Stimulated activated CD8-positive, alpha-beta memory T cell treated with anti-CD3 and anti-CD28 coated beads, Interleukin-15, amount 100 ng/mL, for 4 hours (primary cell): ENCODE data around the gene CUBN.
"Not testable (repeated sequence)": the region's sequence is repeated elsewhere in the genome, so short reads cannot be mapped to it uniquely, and the experiment has no call there.

ENCODE experiments used
- DNase-seq, 2 donors: peaks; one replicate each; pipeline ENCODE4 v3.0.0-alpha.2; 2020; ENCODE audit warnings: low read depth in 2 of 2

CUBN gene

GRCh38 chr10:17013131-17013983 lies 116.3 kb downstream of the CUBN start:
- not testable (repeated sequence) for DNase-seq

DNA sequence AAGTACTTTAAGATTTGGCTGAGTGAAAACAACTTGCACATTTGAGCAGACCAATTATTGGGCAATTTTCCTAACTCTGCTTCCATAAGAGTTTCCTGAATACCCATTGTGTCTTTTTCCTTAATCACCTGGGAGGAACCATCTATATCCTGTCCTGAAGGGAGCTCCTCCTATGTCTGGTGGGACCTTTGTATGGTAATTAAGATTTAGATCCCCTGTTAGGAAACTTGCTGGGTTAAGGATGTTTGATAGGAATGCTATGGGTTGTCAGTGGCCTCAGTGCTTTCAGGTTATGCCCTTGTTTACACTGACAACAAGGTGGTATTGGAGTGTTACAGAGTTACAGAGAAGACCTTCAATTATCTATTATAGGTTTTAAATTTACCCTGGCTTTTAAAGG lies 116.9 kb downstream of the CUBN start:
- not testable (repeated sequence) for DNase-seq

- DNase-seq, result no peak
Measured at GRCh38 chr10:17010363-17011145, 119.1 kb downstream of the CUBN start.

GRCh38 chr10:17009212-17009700 lies 120.4 kb downstream of the CUBN start:
- DNase-seq, result no peak

GRCh38 chr10:17007418-17007770 lies 122.2 kb downstream of the CUBN start:
- DNase-seq, result no peak

DNA sequence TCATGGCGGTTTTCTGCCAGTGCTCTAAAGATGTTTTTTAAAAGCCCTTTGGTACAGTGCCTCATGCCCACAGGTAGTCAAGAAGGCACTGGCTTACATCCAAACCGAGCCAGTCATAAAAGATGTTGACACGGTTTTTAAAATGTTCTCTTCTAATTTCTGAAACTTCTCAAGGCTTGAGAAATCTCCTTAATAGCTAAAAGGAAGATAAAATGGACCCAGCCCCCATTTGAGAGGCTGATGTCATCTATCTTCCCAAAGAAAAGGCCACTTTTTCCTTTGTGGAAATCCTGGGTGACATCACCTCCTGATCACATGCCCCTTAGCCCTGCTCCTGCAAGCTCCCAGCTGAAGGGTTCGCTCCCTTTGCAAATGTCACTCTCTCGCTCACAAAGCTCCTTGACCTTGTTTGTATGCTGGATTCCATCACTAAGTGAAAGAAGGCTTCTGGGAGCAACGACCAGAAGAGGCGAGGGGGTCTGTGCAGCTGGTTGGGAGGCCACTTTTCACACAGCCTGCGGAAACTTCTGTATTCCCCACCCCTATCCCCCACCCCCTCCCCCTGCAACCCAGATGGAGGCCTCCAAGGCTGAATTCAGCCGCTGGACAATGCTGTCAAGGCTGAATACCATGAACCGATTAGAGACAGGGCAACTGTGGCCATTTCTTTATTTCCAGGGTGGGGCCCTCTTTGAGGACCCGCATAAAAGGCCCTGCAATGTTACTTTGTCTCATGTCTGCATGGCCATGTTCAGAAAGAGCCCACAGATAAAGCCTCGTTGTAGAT lies 122.8 kb downstream of the CUBN start:
- no peak for DNase-seq

- no peak for DNase-seq
Measured at GRCh38 chr10:17005621-17006566, 123.7 kb downstream of the CUBN start.

DNA sequence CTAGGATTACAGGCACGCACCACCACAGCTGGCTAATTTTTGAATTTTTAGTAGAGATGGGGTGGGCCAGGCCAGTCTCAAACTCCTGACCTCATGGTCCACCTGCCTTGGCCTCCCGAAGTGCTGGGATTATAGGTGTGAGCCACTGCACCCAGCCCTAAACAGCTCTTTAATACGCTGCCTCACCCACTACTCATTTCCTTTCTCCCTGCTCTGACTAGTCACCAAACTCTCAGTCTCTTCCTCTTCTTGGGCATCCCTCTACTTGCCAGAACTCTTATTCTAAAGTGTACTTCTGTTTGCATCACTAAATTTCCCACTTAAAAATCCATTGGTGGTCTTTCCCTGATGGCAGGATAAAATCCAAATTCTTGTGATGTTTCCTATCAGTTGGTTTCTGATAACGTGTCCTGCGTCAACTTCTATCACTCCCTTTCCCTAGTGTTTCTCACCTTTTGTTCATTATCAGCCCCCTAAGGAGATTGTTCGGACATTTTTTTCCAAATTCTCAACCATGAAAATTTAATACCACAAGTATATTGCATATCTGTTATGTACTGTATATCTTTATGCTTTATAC lies 124.7 kb downstream of the CUBN start:
- no peak for DNase-seq

GRCh38 chr10:17003651-17004286 lies 125.8 kb downstream of the CUBN start:
- DNase-seq, result no peak

- DNase-seq, result peak; percentile 34 to 60
Measured at GRCh38 chr10:17003151-17003550, 126.5 kb downstream of the CUBN start.

- DNase-seq, result no peak
Measured at GRCh38 chr10:17001961-17002749, 127.5 kb downstream of the CUBN start.

GRCh38 chr10:17001297-17001744 lies 128.3 kb downstream of the CUBN start:
- no peak for DNase-seq

- no peak for DNase-seq
Measured at GRCh38 chr10:16999665-17000451, 129.8 kb downstream of the CUBN start.

DNA sequence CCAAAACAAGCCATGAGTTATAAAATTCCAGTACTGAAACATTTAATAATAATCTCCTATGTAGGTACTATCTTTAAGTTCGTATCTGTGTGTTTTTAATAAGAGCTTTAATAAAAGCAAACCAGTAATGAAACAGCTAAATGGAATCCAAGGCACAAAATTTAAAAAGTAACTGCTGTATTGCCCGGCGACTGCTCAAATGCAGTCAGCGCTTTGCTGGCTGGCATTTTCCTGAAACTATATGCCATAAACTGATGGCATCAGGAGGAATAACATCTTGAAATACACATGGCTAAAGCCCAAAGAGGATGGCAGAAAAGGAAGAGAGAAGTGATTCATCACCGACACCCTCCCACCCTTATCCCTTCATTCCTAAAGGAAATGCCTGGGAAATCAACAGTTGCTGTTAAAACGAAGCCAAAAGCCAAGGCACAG lies 133.1 kb downstream of the CUBN start:
- DNase-seq, result no peak

DNA sequence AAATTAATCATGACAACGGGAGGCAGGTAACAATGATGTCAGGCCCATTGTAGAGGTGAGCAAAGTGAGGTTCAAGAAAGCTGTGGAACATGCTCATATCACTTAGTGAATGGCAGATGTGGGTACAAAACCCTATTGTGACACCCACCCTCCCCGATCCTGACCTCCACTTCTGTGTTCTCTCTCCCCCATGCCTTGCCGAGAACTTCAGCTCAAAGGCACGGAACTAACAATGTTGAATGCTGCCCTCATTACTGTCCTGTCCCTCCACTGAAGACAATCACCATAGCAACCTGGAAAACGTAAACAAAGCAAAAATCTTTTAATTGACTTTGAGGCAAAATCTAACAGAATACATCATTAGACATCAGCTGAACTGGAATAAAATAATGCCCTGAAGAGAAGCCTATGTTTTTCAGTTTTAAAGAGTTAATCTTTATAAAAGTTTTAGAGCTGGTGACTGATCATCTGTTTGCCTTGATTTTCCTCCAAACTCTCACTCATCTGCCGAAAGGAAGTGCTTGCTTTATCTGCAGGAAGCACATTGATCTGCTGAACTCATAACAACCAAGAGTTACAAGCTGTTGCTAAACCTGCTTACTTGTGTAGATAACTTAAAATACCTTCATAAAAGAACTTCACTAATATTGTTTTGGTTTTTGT lies 133.6 kb downstream of the CUBN start:
- no peak for DNase-seq

DNA sequence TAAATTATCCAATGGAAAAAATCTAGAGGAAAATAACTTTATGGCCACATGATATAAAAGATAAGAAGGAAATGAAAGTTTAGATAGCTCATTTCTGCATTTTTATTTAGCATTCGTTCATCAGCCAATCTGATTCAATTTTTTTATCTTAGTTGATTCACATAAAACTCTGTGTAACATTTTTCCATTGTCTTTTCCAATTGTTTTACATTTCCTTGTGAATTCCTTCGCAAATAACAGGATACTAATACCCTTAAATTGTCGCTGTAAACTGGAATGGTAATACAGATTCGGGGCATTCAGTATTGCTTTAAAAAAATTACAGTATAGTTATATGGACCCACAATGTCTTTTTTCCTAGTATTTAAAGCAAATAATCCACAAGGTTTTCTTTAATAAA lies 136.4 kb downstream of the CUBN start:
- no peak for DNase-seq

DNA sequence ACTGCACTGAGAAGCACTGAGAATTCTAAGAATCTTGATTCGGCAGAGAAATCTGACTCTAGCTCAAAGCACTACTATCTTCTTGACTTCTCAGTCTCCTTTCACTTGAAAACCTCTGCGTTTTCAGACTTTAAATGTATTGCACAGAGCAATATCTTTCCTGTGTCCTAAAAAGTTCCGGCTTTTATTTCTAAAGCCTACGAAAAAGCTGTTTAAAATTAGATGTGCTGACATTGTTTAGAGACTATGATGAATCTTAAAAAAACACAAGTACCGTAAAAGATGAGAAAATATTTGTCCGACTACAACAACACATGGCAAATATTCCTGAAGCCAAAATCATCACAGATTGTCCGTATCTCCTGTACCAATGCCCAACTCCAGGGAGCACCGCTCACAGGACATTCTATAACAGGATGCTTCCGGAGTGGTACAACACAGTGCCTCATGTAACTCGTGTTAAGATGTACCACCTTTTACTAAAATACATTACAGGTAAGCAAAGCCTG lies 136.9 kb downstream of the CUBN start:
- DNase-seq, result no peak

- no peak for DNase-seq
Measured at GRCh38 chr10:16991011-16991410, 138.6 kb downstream of the CUBN start.
